ENCODE data around the gene PHF2.

Gene PHF2

GRCh38 chr9:93682155-93682968, 106.0 kb downstream of the PHF2 start:
- DNase-seq = peak; percentile 73

GRCh38 chr9:93683331-93684134, 107.1 kb downstream of the PHF2 start:
- no peak for DNase-seq

- no peak for DNase-seq
Measured at GRCh38 chr9:93684161-93684765, 107.9 kb downstream of the PHF2 start.

GRCh38 chr9:93684806-93685543, 108.6 kb downstream of the PHF2 start:
- DNase-seq = no peak

- DNase-seq = no peak
Measured at GRCh38 chr9:93686127-93686879, 109.9 kb downstream of the PHF2 start.

GRCh38 chr9:93686880-93687236, 110.5 kb downstream of the PHF2 start:
- no peak for DNase-seq

- DNase-seq = no peak
Measured at GRCh38 chr9:93690618-93691017, 114.2 kb downstream of the PHF2 start.

GRCh38 chr9:93693129-93693528, 116.7 kb downstream of the PHF2 start:
- no peak for DNase-seq

- DNase-seq = no peak
Measured at GRCh38 chr9:93697352-93698139, 121.2 kb downstream of the PHF2 start.

GRCh38 chr9:93698140-93698908, 121.9 kb downstream of the PHF2 start:
- DNase-seq = no peak

GRCh38 chr9:93699650-93700049, 123.3 kb downstream of the PHF2 start:
- DNase-seq = no peak

- no peak for DNase-seq
Measured at GRCh38 chr9:93701494-93702218, 125.3 kb downstream of the PHF2 start.

GRCh38 chr9:93702261-93702660, 125.9 kb downstream of the PHF2 start:
- DNase-seq = no peak

- DNase-seq = no peak
Measured at GRCh38 chr9:93708289-93708986, 132.1 kb downstream of the PHF2 start.

- no peak for DNase-seq
Measured at GRCh38 chr9:93708987-93709302, 132.6 kb downstream of the PHF2 start.

GRCh38 chr9:93709600-93710369, 133.4 kb downstream of the PHF2 start:
- no peak for DNase-seq

- no peak for DNase-seq
Measured at GRCh38 chr9:93710370-93710723, 134.0 kb downstream of the PHF2 start.

- no peak for DNase-seq
Measured at GRCh38 chr9:93711002-93711401, 134.6 kb downstream of the PHF2 start.

- no peak for DNase-seq
Measured at GRCh38 chr9:93712896-93713295, 136.5 kb downstream of the PHF2 start.

All from activated CD4-positive, alpha-beta T cell treated with anti-CD3 and anti-CD28 coated beads, Interleukin-2, Interleukin-6, amounts not matched to agents 100 ng/mL and 50 ng/mL, durations not matched to agents 16 hours and 8 hours (primary cell).